BE2C (cell line): ENCODE measurements around the gene MAGOH.

Source experiments
- DNase-seq: peaks from one replicate; pipeline ENCODE4 v3.0.0-alpha.2; 2020
- H3K27me3 ChIP-seq: fragments of 250-450 bp; sonication (Bioruptor Pico); 2 replicates; pipeline ENCODE4 v1.5.1; 2020; ENCODE audit warnings: mild to moderate bottlenecking
- H3K36me3 ChIP-seq: fragments of 250-450 bp; sonication (Bioruptor Pico); 2 replicates; pipeline ENCODE4 v1.5.1; 2020; ENCODE audit warnings: mild to moderate bottlenecking
- H3K4me1 ChIP-seq: fragments of 250-450 bp; sonication (Bioruptor Pico); 2 replicates; pipeline ENCODE4 v1.5.1; 2020
- H3K4me3 ChIP-seq: 2 replicates; pipeline ENCODE4 v1.5.1; 2011; ENCODE audit warnings: low read depth, low read length
- H3K9me3 ChIP-seq: fragments of 250-450 bp; sonication (Bioruptor Pico); 2 replicates; pipeline ENCODE4 v1.5.1; 2020
- TF ChIP-seq, protein P1 (sequence below): IDR thresholded peaks from 2 replicates; pipeline ENCODE4 v1.5.1; 2012; ENCODE audit warnings: mild to moderate bottlenecking, low read depth, low read length

The MAGOH gene

DNA sequence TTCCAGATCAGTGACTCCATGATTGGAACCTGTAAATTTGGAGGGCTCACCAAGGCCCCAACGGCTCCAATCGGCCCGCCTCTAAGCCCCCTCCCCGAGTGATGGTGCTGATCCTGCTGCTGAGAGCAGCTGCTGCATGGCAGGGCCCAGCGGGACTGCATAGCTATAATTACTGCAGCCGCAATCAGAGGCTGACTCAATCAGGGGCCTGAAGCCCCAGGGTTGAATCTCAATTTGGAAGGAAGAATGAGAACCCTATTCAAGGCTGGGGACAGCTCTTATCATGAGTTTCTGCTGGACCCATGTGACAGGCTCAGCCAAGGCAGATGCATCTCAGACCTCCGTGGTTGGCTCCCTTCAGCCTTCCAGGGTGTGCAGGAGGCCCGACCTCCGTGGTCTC is 42.8 kb upstream of the MAGOH start:
- no peak overlapping the region for H3K4me3 ChIP-seq
- H3K36me3 ChIP-seq, result peaks cover 6% of the 10 kb centered on the region
- no peaks in the 10 kb centered on the region for H3K9me3 ChIP-seq
- DNase-seq, result no peak
- no peaks in the 10 kb centered on the region for H3K27me3 ChIP-seq
- TF ChIP-seq, protein P1, sequence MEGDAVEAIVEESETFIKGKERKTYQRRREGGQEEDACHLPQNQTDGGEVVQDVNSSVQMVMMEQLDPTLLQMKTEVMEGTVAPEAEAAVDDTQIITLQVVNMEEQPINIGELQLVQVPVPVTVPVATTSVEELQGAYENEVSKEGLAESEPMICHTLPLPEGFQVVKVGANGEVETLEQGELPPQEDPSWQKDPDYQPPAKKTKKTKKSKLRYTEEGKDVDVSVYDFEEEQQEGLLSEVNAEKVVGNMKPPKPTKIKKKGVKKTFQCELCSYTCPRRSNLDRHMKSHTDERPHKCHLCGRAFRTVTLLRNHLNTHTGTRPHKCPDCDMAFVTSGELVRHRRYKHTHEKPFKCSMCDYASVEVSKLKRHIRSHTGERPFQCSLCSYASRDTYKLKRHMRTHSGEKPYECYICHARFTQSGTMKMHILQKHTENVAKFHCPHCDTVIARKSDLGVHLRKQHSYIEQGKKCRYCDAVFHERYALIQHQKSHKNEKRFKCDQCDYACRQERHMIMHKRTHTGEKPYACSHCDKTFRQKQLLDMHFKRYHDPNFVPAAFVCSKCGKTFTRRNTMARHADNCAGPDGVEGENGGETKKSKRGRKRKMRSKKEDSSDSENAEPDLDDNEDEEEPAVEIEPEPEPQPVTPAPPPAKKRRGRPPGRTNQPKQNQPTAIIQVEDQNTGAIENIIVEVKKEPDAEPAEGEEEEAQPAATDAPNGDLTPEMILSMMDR, result no peak
- no peaks in the 10 kb centered on the region for H3K4me1 ChIP-seq

DNA sequence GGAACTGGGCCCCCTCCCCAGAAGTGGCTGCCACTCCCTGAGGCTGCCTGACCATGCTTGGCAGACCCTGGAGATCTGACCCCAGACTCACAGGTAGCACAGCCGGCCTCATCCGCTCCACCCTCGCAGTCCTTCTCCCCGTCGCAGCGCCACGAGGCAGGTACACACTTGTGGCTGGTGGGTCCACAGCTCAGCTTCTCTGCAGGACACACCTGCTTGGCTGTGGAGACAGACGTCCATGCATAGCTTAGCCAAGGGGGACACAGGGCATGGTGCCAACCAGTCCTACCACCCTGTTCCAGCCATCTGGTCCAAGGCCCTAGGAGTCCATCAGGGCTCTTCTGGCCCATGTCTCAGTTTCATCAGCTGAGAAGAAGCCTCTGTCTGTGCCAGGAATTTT is 42.2 kb upstream of the MAGOH start:
- H3K36me3 ChIP-seq, result peaks cover 6% of the 10 kb centered on the region
- DNase-seq, result no peak
- H3K27me3 ChIP-seq, result no peaks in the 10 kb centered on the region
- no peak overlapping the region for H3K4me3 ChIP-seq
- H3K9me3 ChIP-seq, result no peaks in the 10 kb centered on the region
- no peaks in the 10 kb centered on the region for H3K4me1 ChIP-seq
- TF ChIP-seq, protein P1, result no peak

DNA sequence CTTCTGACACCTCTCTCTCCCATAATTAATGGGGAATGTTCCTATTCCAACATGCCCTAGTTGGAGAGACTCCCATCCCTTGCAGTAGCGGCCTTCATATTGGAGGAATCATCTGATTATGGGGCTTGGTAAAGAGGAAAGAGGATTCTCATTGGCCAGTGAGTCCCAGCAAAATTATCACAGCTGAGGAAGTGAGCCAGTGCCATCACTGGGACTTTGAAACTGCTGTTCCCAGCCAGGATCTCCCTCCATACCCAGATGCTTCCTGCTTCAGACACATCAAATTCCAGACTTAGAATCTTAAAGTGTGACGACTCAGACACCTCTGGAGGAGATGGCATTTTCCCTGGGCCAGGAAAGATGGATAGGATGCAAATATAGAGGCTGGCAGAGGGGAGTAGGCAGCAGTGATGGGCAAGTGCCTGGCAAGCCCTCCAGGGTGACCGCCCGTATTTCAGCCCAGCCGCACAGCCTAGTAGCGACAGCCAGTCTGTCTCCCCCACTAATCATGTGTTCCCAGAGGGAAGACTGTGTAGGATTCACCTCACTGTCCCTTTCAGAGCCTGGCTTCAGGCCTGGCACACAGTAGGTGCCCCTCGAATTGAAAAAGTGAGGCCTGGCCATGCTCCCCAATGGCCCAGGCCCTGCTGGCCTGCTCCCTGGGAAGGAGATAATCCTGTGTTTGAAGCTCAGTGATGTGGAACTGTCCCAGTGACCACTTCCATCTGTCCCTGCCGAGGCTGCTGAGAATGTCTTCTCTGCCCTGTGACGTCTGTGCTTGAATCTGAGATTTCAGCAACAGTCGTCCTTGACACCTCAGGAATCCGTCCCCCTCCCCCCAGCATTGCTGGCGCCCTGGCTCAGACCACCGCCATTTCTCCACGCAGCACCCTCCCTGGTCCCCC is 41.2 kb upstream of the MAGOH start:
- Histone ChIP-seq H3K4me3 (no peak overlapping the region), H3K9me3 (no peaks in the 10 kb centered on the region), H3K36me3 (peaks cover 2% of the 10 kb centered on the region), H3K4me1 (no peaks in the 10 kb centered on the region), H3K27me3 (no peaks in the 10 kb centered on the region)
- TF ChIP-seq, protein P1, result no peak
- no peak for DNase-seq

DNA sequence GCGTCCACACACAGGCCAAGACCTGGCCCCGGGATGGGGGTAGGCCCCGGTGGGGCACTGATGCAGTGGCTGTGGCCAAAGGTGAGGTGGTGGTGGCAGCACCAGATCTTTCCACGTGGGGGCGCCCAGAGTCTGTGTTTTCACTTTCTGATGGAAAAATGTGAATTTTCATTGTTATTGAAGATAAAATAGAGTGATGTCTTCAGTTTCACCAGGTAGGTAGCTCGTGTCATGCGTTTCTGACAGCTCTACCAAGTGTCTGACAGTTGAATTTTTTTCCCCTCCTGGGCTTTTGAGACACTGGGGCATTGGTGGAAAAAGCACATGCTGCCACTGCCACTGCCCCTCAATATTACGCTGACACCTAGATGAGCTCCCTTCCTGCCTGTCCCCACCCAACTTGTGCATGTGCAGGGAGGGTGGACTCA is 40.0 kb upstream of the MAGOH start:
- no peaks in the 10 kb centered on the region for H3K4me1 ChIP-seq
- H3K36me3 ChIP-seq, result no peaks in the 10 kb centered on the region; the same call in none of the 2 replicates
- TF ChIP-seq, protein P1, result peak; percentile 71
- no peak overlapping the region for H3K4me3 ChIP-seq
- H3K27me3 ChIP-seq, result no peaks in the 10 kb centered on the region
- peak; percentile 52 for DNase-seq
- H3K9me3 ChIP-seq, result no peaks in the 10 kb centered on the region

DNA sequence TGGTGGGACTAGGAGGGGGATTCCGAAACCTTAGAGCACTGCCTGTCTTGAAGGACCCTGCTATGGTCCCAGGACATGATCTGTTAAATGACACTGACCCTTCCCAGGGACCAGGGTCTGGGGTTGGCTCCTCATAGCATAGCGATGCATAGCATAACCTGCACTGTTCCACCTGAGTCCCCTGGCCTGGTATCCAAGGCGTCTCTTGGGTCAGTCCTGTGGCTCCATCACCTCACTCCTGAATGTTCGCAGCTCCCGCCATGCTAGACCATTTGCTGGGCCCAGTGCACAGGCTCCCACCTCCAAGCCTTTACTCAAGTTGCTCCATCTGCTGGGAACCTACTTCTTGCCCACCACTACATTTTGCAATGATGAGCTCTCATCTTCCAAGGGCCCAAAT is 39.0 kb upstream of the MAGOH start:
- no peak overlapping the region for H3K4me3 ChIP-seq
- DNase-seq, result no peak
- H3K36me3 ChIP-seq, result no peaks in the 10 kb centered on the region; the same call in none of the 2 replicates
- H3K9me3 ChIP-seq, result no peaks in the 10 kb centered on the region
- no peaks in the 10 kb centered on the region for H3K27me3 ChIP-seq
- no peaks in the 10 kb centered on the region for H3K4me1 ChIP-seq
- TF ChIP-seq, protein P1, result no peak

DNA sequence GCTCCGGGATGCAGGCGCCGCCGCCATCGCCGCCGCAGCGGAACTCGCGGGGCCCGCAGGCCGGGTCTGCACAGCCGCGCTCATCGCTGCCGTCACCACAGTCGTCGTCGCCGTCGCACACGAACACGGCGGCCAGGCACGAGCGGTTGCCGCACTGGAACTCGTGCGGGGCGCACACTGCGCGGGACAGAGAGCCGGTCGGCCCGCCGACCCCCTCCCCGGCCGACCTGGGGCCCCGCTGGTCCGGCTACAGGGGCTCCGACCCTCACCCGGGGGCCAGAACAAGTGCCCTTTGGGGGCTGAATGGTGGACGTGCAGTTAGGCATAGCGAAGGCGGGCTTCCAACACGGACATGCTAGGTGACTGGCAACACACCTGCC is 38.6 kb upstream of the MAGOH start:
- Histone ChIP-seq H3K27me3 (no peaks in the 10 kb centered on the region), H3K4me1 (no peaks in the 10 kb centered on the region), H3K9me3 (no peaks in the 10 kb centered on the region), H3K36me3 (no peaks in the 10 kb centered on the region; the same call in none of the 2 replicates), H3K4me3 (no peak overlapping the region)
- TF ChIP-seq, protein P1, result no peak
- DNase-seq, result no peak
